ENCODE data around the gene MRPL37.

- TF ChIP-seq CTCF (conservative IDR thresholded peaks at IDR 0.05; ENCODE audit: low read length) (no peak), EZH2phosphoT487 (IDR thresholded peaks at IDR 0.05; ENCODE audit: borderline replicate concordance) (no peak)
Measured at GRCh38 chr1:54225986-54226559, 26.1 kb downstream of the MRPL37 start.

All from Loucy (cell line).